ENCODE results near the gene PPP2R2D. TPM values are rescaled to one million over a fixed set of nuclear protein-coding genes. Genes with fewer than 3 reads are reported as not detected.

Gene PPP2R2D
- total RNA-seq, 1 experiment from 2014 or later, result 33.2 TPM

DNA sequence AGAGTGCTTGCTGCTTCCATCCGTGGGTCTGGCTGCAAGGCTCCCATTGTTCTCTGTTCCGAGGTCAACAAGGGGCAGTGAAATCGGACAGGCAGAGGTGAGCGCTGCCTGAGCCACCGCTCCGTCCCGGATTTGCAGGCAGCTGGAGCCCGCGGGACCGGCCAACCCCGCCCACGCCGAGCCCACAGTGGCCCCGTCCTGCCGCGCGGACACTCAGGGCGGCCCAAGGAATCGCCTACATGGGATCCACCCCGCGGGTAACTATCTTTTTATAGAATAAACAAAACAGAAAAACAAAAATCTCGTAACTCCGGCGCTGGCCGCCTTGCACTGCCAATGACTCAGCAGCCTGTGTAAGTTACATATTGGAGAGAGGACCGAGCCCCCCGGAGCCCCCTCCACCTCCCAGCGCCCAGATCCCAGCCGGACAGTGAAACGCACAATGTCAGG lies 79.0 kb downstream of the PPP2R2D start:
- peaks cover 41% of the 10 kb centered on the region for H3K36me3 Mint-ChIP-seq

DNA sequence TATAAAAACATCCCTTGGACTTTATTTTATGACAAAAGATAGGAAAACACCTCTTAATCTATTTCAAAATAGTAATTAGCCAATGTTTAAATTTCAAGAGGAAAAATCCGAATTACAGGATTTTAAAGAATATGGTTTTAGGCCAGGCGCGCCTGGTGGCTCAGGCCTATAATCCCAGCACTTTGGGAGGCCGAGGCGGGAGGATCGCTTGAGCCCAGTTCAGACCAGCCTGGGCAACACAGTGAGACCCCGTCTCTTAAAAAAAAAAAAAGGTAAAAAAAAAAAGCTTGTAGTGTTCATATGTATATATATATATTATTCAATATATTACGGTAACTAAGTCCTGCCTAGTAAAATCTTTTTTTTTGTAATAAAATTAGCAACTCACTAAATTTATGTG lies 79.5 kb downstream of the PPP2R2D start:
- Mint-ChIP-seq H3K27me3 (ENCODE audit: low read depth) (peaks cover 30% of the 10 kb centered on the region), H3K4me3 (peak overlapping the region; percentile 78), H3K9me3 (peaks cover 3% of the 10 kb centered on the region; the same call in 1 of the 2 replicates), H3K27ac (0 out of 2 replicates have a peak overlapping the region, but pooled peaks have one; percentile 49), H3K36me3 (peaks cover 42% of the 10 kb centered on the region), H3K4me1 (peaks cover 49% of the 10 kb centered on the region)
- DNase-seq (ENCODE audit: low spot score), result no peak
- no peak for ATAC-seq
- CTCF ChIA-PET, result interaction anchor here (0.9 to 2.7 kb wide), 5 partner anchors 37 to 162 kb away, joined by 3 to 29 read pairs (median 3); no protein-coding TSS in a partner anchor
- no peak for TF ChIP-seq FOXP1 (CRISPR knock-in tag; IDR thresholded peaks at IDR 0.05; ENCODE audit: borderline replicate concordance)
- peak; percentile 73 for TF ChIP-seq ZNF121 (CRISPR knock-in tag; IDR thresholded peaks at IDR 0.05)
- POLR2A ChIA-PET, result no interaction called here

More for the DNA sequence above, 79.0 kb downstream of the PPP2R2D start:
- CTCF ChIA-PET, result interaction anchor here (0.9 to 1.0 kb wide), 2 partner anchors 37 to 94 kb away, joined by 3 read pairs; no protein-coding TSS in a partner anchor
- no peak for DNase-seq (ENCODE audit: low spot score)
- peaks cover 52% of the 10 kb centered on the region for H3K4me1 Mint-ChIP-seq
- POLR2A ChIA-PET, result no interaction called here
- H3K27me3 Mint-ChIP-seq (ENCODE audit: low read depth), result peaks cover 25% of the 10 kb centered on the region
- TF ChIP-seq, protein P1, sequence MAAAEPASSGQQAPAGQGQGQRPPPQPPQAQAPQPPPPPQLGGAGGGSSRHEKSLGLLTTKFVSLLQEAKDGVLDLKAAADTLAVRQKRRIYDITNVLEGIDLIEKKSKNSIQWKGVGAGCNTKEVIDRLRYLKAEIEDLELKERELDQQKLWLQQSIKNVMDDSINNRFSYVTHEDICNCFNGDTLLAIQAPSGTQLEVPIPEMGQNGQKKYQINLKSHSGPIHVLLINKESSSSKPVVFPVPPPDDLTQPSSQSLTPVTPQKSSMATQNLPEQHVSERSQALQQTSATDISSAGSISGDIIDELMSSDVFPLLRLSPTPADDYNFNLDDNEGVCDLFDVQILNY (CRISPR knock-in tag; IDR thresholded peaks at IDR 0.05), result 0 out of 2 replicates have a peak, but pooled peaks have one; percentile 47
- TF ChIP-seq, protein P2, sequence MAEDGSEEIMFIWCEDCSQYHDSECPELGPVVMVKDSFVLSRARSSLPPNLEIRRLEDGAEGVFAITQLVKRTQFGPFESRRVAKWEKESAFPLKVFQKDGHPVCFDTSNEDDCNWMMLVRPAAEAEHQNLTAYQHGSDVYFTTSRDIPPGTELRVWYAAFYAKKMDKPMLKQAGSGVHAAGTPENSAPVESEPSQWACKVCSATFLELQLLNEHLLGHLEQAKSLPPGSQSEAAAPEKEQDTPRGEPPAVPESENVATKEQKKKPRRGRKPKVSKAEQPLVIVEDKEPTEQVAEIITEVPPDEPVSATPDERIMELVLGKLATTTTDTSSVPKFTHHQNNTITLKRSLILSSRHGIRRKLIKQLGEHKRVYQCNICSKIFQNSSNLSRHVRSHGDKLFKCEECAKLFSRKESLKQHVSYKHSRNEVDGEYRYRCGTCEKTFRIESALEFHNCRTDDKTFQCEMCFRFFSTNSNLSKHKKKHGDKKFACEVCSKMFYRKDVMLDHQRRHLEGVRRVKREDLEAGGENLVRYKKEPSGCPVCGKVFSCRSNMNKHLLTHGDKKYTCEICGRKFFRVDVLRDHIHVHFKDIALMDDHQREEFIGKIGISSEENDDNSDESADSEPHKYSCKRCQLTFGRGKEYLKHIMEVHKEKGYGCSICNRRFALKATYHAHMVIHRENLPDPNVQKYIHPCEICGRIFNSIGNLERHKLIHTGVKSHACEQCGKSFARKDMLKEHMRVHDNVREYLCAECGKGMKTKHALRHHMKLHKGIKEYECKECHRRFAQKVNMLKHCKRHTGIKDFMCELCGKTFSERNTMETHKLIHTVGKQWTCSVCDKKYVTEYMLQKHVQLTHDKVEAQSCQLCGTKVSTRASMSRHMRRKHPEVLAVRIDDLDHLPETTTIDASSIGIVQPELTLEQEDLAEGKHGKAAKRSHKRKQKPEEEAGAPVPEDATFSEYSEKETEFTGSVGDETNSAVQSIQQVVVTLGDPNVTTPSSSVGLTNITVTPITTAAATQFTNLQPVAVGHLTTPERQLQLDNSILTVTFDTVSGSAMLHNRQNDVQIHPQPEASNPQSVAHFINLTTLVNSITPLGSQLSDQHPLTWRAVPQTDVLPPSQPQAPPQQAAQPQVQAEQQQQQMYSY (CRISPR knock-in tag; IDR thresholded peaks at IDR 0.05), result peak; percentile 63; the same call in 1 of the 2 replicates
- TF ChIP-seq NFATC4 (CRISPR knock-in tag; IDR thresholded peaks at IDR 0.05), result no peak
- peaks cover 3% of the 10 kb centered on the region; the same call in 1 of the 2 replicates for H3K9me3 Mint-ChIP-seq
- H3K27ac Mint-ChIP-seq, result peak overlapping the region; percentile 49; the same call in 1 of the 2 replicates
- H3K4me3 Mint-ChIP-seq, result peak overlapping the region; percentile 78
- ATAC-seq, result no peak

DNA sequence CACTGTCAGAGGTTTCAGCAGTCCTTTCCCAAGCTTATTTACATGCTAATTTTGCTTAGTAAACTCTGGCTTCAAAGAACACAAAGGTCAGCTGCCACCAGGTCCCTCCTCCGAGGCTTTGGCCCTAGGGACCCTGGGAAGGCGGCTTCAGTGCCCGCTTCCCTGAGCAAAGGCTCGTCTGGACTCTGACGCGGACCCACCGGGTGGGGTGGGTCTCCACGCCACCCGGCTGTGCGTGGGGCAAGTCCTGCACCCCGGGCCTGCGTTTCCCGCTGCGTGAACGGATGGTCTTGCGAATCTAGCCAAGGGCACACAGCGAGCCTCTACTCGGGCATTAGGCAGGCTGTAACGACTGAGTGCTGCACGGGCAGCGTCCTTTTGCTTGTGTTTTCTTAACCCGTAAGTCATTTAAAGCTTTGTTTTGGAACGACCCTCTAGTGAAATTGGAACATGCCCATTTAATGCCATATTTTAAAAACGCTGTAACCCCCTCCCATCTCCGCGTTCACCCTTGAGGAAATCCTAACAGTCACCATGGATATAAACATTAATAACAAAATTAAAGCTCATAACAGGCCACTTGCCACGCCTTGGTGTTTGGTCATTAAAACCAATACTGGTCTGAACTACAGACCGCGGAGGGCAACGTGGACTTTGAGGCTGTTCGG lies 80.1 kb downstream of the PPP2R2D start:
- Mint-ChIP-seq H3K36me3 (peaks cover 45% of the 10 kb centered on the region), H3K27me3 (ENCODE audit: low read depth) (peaks cover 36% of the 10 kb centered on the region), H3K9me3 (peaks cover 5% of the 10 kb centered on the region), H3K4me1 (peaks cover 43% of the 10 kb centered on the region), H3K27ac (peak overlapping the region; percentile 37), H3K4me3 (peak overlapping the region; percentile 78)
- ChIA-PET CTCF (interaction anchor here (0.9 to 2.7 kb wide), 8 partner anchors 8 to 161 kb away, joined by 3 to 29 read pairs (median 3); no protein-coding TSS in a partner anchor), POLR2A (no interaction called here)
- DNase-seq (ENCODE audit: low spot score) (peak; percentile 39), ATAC-seq (peak; percentile 8; the same call in 1 of the 2 replicates)
- TF ChIP-seq KAT7 (CRISPR knock-in tag; IDR thresholded peaks at IDR 0.05; ENCODE audit: borderline replicate concordance) (no peak), FOXK1 (CRISPR knock-in tag; IDR thresholded peaks at IDR 0.05) (no peak), ZNF416 (CRISPR knock-in tag; IDR thresholded peaks at IDR 0.05) (no peak), SP1 (CRISPR knock-in tag; conservative IDR thresholded peaks at IDR 0.05) (no peak), RORB (CRISPR knock-in tag; IDR thresholded peaks at IDR 0.05) (no peak), SOX15 (CRISPR knock-in tag; IDR thresholded peaks at IDR 0.05) (no peak)
- TF ChIP-seq, protein P2 (CRISPR knock-in tag; IDR thresholded peaks at IDR 0.05), result no peak
- TF ChIP-seq, protein P3, sequence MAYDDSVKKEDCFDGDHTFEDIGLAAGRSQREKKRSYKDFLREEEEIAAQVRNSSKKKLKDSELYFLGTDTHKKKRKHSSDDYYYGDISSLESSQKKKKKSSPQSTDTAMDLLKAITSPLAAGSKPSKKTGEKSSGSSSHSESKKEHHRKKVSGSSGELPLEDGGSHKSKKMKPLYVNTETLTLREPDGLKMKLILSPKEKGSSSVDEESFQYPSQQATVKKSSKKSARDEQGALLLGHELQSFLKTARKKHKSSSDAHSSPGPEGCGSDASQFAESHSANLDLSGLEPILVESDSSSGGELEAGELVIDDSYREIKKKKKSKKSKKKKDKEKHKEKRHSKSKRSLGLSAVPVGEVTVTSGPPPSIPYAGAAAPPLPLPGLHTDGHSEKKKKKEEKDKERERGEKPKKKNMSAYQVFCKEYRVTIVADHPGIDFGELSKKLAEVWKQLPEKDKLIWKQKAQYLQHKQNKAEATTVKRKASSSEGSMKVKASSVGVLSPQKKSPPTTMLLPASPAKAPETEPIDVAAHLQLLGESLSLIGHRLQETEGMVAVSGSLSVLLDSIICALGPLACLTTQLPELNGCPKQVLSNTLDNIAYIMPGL (CRISPR knock-in tag; IDR thresholded peaks at IDR 0.05), result no peak
- TF ChIP-seq, protein P4, sequence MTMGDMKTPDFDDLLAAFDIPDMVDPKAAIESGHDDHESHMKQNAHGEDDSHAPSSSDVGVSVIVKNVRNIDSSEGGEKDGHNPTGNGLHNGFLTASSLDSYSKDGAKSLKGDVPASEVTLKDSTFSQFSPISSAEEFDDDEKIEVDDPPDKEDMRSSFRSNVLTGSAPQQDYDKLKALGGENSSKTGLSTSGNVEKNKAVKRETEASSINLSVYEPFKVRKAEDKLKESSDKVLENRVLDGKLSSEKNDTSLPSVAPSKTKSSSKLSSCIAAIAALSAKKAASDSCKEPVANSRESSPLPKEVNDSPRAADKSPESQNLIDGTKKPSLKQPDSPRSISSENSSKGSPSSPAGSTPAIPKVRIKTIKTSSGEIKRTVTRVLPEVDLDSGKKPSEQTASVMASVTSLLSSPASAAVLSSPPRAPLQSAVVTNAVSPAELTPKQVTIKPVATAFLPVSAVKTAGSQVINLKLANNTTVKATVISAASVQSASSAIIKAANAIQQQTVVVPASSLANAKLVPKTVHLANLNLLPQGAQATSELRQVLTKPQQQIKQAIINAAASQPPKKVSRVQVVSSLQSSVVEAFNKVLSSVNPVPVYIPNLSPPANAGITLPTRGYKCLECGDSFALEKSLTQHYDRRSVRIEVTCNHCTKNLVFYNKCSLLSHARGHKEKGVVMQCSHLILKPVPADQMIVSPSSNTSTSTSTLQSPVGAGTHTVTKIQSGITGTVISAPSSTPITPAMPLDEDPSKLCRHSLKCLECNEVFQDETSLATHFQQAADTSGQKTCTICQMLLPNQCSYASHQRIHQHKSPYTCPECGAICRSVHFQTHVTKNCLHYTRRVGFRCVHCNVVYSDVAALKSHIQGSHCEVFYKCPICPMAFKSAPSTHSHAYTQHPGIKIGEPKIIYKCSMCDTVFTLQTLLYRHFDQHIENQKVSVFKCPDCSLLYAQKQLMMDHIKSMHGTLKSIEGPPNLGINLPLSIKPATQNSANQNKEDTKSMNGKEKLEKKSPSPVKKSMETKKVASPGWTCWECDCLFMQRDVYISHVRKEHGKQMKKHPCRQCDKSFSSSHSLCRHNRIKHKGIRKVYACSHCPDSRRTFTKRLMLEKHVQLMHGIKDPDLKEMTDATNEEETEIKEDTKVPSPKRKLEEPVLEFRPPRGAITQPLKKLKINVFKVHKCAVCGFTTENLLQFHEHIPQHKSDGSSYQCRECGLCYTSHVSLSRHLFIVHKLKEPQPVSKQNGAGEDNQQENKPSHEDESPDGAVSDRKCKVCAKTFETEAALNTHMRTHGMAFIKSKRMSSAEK (CRISPR knock-in tag; IDR thresholded peaks at IDR 0.05; ENCODE audit: borderline replicate concordance), result no peak

Data from WTC11 (cell line).